Ovary (tissue), 9 donors: Measurements from ENCODE around the gene ATP6V0A1. TPM values are rescaled to one million over a fixed set of nuclear protein-coding genes. Genes with fewer than 3 reads are reported as not detected.
"Not testable (repeated sequence)": the region's sequence is repeated elsewhere in the genome, so short reads cannot be mapped to it uniquely, and the experiment has no call there.

Experiments
- DNase-seq, 5 donors: peaks; one replicate each; pipeline ENCODE4 v3.0.0-alpha.2; 2019 to 2020
- H3K27ac ChIP-seq, 2 donors: fragments of 200-600 bp; one replicate each; pipeline versions ENCODE4 v1.5.1 to v1.8.0; 2019 to 2022
- H3K27me3 ChIP-seq: fragments of 200-600 bp; one replicate; pipeline ENCODE4 v1.8.0; 2022
- H3K36me3 ChIP-seq: fragments of 200-600 bp; sonication (generic); one replicate; pipeline ENCODE4 v1.5.1; 2019
- H3K4me1 ChIP-seq: one replicate; pipeline ENCODE4 v1.8.1; 2013; ENCODE audit warnings: mild to moderate bottlenecking, moderate library complexity; ENCODE audit not compliant: insufficient read depth
- H3K4me3 ChIP-seq: fragments of 200-600 bp; sonication (generic); one replicate; pipeline ENCODE4 v1.5.1; 2017
- H3K9me3 ChIP-seq, 2 donors: fragments of 200-600 bp in 1 of 2; sonication (generic) in 1 of 2; one replicate each; pipeline versions ENCODE4 v1.5.1 to v1.8.1; 2013 to 2019; ENCODE audit warnings: mild to moderate bottlenecking in 1 of 2, moderate library complexity in 1 of 2
- CTCF ChIP-seq, 3 donors: fragments of 450-650 bp in 2 of 3; fragments of 200-600 bp in 1 of 3; IDR thresholded peaks; one replicate each; pipeline versions ENCODE4 v1.5.1 to v1.8.0; 2016 to 2022; ENCODE audit warnings: antibody characterized with exemption in 3 of 3, mild to moderate bottlenecking in 1 of 3
- EP300 ChIP-seq: sonication (generic); formaldehyde crosslinking; IDR thresholded peaks from one replicate; pipeline ENCODE4 v1.6.1; 2017; ENCODE audit warnings: antibody characterized with exemption
- POLR2A ChIP-seq: fragments of 450-650 bp; IDR thresholded peaks from one replicate; pipeline ENCODE4 v1.6.1; 2017; ENCODE audit warnings: antibody characterized with exemption, mild to moderate bottlenecking, moderate library complexity
- WGBS, 3 donors: extraction: QIAGEN DNeasy Blood & Tissue Kit in 1 of 3; methylation state at CpG; one replicate each; pipeline versions ENCODE4 v1.1.5 to v1.1.7; 2013 to 2017; 5-methylcytosine and 5-hydroxymethylcytosine counted together
- intact Hi-C, 4 donors: fragments of 100-400 bp; cut with DNase I; formaldehyde crosslinking; loops; one replicate each; pipeline versions ENCODE4 v1.11.0 to v1.15.1; 2022 to 2023
- polyA plus RNA-seq, 2 donors: library from polyadenylated mRNA; stranded (reverse); fragments of 200-250 nt in 1 of 2; fragments of 350-450 nt in 1 of 2; fragmentation: Illumina TruSeq in 1 of 2; extraction: RNeasy Lipid Tissue Mini Kit (QIAGEN cat#74804) in 1 of 2; gene quantifications; one replicate each; pipeline ENCODE4 v1.2.3, GENCODE V29; 2013 to 2014
- total RNA-seq, 7 donors: library from RNA; depleted of rRNA in 2 of 7; stranded (reverse); fragments of >200 nt in 2 of 7; fragmentation: NEBNext Ultra II Directional in 3 of 7; extraction: Animal tissue kit (Norgen Biotek cat#: 25700) in 3 of 7; gene quantifications; one replicate each; pipeline versions ENCODE4 v1.1.0 to v1.2.4, GENCODE V29; 2016 to 2023
- donor health status: DM: no; HTN: no; CAD: no; lungs with moderate emphysema.
- donor health status: DM: no; HTN: no; CAD: no.
- donor health status: Bipolar disorder and iron deficiency.
- donor health status: DM: yes; HTN: yes; CAD: no.
- donor health status: DM: no; HTN: no; CAD: no.
- donor health status: DM: yes; HTN: yes; CAD: no.

The ATP6V0A1 gene
- total and polyA plus RNA-seq, 9 donors: 36.3 to 118 (median 74.1) TPM

GRCh38 chr17:42442196-42442565, 16.5 kb upstream of the ATP6V0A1 start:
- no peak for DNase-seq

GRCh38 chr17:42449176-42449575, 9.5 kb upstream of the ATP6V0A1 start:
- H3K27ac ChIP-seq, H3K4me1 ChIP-seq, H3K27me3 ChIP-seq, H3K9me3 ChIP-seq, H3K4me3 ChIP-seq, DNase-seq, intact Hi-C loops, H3K36me3 ChIP-seq: not testable (repeated sequence)
- WGBS, 3 donors: 84 to 91% (median 91%) methylated on average over 21 to 26 of the region's 27 CpGs

More at GRCh38 chr17:42442196-42442565, 16.5 kb upstream of the ATP6V0A1 start:
- TF ChIP-seq EP300 (no peak), POLR2A (no peak), CTCF (IDR thresholded peaks at IDR 0.05) (no peak)
- H3K36me3 ChIP-seq: no peaks in the 10 kb centered on the region
- no peaks in the 10 kb centered on the region for H3K9me3 ChIP-seq
- no peaks in the 10 kb centered on the region for H3K4me1 ChIP-seq
- WGBS, 3 donors: 19 to 34% (median 25%) methylated on average over 5 of the region's 5 CpGs
- no peak overlapping the region for H3K27ac ChIP-seq
- H3K4me3 ChIP-seq: no peak overlapping the region
- intact Hi-C loops: no loop called here
- H3K27me3 ChIP-seq: no peaks in the 10 kb centered on the region

- H3K27me3 ChIP-seq, H3K36me3 ChIP-seq, H3K4me1 ChIP-seq, H3K4me3 ChIP-seq, DNase-seq, intact Hi-C loops, H3K27ac ChIP-seq, H3K9me3 ChIP-seq: not testable (repeated sequence)
- 17 to 56% methylated on average over 2 of the region's 2 CpGs; no CpG with 5 or more reads in 1 of the 3 donors for WGBS, 3 donors
Measured at GRCh38 chr17:42449838-42450237, 8.8 kb upstream of the ATP6V0A1 start.

GRCh38 chr17:42451270-42451669, 7.4 kb upstream of the ATP6V0A1 start:
- 74 to 89% (median 83%) methylated on average over 5 of the region's 5 CpGs for WGBS, 3 donors

GRCh38 chr17:42453439-42453838, 5.2 kb upstream of the ATP6V0A1 start:
- H3K36me3 ChIP-seq: no peaks in the 10 kb centered on the region
- no peaks in the 10 kb centered on the region for H3K27me3 ChIP-seq
- intact Hi-C loops: no loop called here
- H3K9me3 ChIP-seq: no peaks in the 10 kb centered on the region
- TF ChIP-seq POLR2A: no peak
- no peak for TF ChIP-seq CTCF (IDR thresholded peaks at IDR 0.05)
- no peak for TF ChIP-seq EP300
- 43 to 87% (median 72%) methylated on average over 2 of the region's 2 CpGs for WGBS, 3 donors
- no peak overlapping the region for H3K4me3 ChIP-seq
- DNase-seq: no peak
- no peaks in the 10 kb centered on the region for H3K4me1 ChIP-seq
- H3K27ac ChIP-seq: no peak overlapping the region

More at GRCh38 chr17:42451270-42451669, 7.4 kb upstream of the ATP6V0A1 start:
- H3K36me3 ChIP-seq, H3K9me3 ChIP-seq, intact Hi-C loops, H3K27me3 ChIP-seq, H3K4me3 ChIP-seq, H3K4me1 ChIP-seq, DNase-seq, H3K27ac ChIP-seq: not testable (repeated sequence)

- H3K9me3 ChIP-seq, H3K4me1 ChIP-seq, H3K27me3 ChIP-seq, H3K4me3 ChIP-seq, DNase-seq, H3K27ac ChIP-seq, H3K36me3 ChIP-seq: not testable (repeated sequence)
- intact Hi-C loops: loop anchor here in 1 of 4 donors (5.0 kb wide), 1 partner anchor 67 kb away; no protein-coding TSS in a partner anchor
- 86 to 93% (median 86%) methylated on average over 6 of the region's 6 CpGs for WGBS, 3 donors
Measured at GRCh38 chr17:42454987-42455386, 3.7 kb upstream of the ATP6V0A1 start.
